Heart right ventricle (tissue), 16 donors: Measurements from ENCODE around the gene CSMD2. TPM values are rescaled to one million over a fixed set of nuclear protein-coding genes. Genes with fewer than 3 reads are reported as not detected.
A peak's percentile ranks its signal among the peaks of the same experiment; 100 is the strongest.

Experiments used
- ATAC-seq, 8 donors: fragments of 200-7000 bp; cut with Tn5 transposase; one replicate each; pipeline ENCODE4 v1.9.1; 2020; ENCODE audit warnings: mild to moderate bottlenecking in 8 of 8, moderate library complexity in 8 of 8, moderate number of reproducible peaks in 1 of 8
- DNase-seq, 2 donors: peaks; one replicate each; pipeline ENCODE4 v3.0.0-alpha.2; 2020
- H3K27ac ChIP-seq, 10 donors: fragments of 200-600 bp; sonication (generic) in 2 of 10; one replicate each; pipeline versions ENCODE4 v1.5.0 to v1.8.0; 2020 to 2022; ENCODE audit warnings: mild to moderate bottlenecking in 3 of 10
- H3K27me3 ChIP-seq, 7 donors: fragments of 200-600 bp; one replicate each; pipeline ENCODE4 v1.8.0; 2021 to 2022; ENCODE audit warnings: mild to moderate bottlenecking in 2 of 7
- H3K36me3 ChIP-seq, 9 donors: fragments of 200-600 bp; sonication (generic) in 1 of 9; one replicate each; pipeline versions ENCODE4 v1.5.0 to v1.8.0; 2020 to 2022; ENCODE audit warnings: mild to moderate bottlenecking in 2 of 9
- H3K4me1 ChIP-seq, 9 donors: fragments of 200-600 bp; sonication (generic) in 1 of 9; one replicate each; pipeline versions ENCODE4 v1.5.0 to v1.8.0; 2020 to 2022; ENCODE audit warnings: mild to moderate bottlenecking in 4 of 9
- H3K4me3 ChIP-seq, 10 donors: fragments of 200-600 bp; sonication (generic) in 2 of 10; one replicate each; pipeline versions ENCODE4 v1.5.0 to v1.8.0; 2020 to 2022; ENCODE audit warnings: mild to moderate bottlenecking in 7 of 10, moderate library complexity in 2 of 10
- H3K9me3 ChIP-seq, 11 donors: fragments of 200-600 bp in 10 of 11; sonication (generic) in 2 of 11; one replicate each; pipeline versions ENCODE4 v1.5.0 to v1.8.0; 2013 to 2022; ENCODE audit warnings: mild to moderate bottlenecking in 2 of 11, control low read depth in 1 of 11, moderate library complexity in 1 of 11
- CTCF ChIP-seq, 9 donors: fragments of 200-600 bp; sonication (generic) in 2 of 9; IDR thresholded peaks; one replicate each; pipeline versions ENCODE4 v1.5.0 to v1.8.0; 2021 to 2022; ENCODE audit warnings: antibody characterized with exemption in 9 of 9, mild to moderate bottlenecking in 5 of 9, moderate library complexity in 1 of 9
- WGBS, 2 donors: extraction: QIAGEN DNeasy Blood & Tissue Kit; methylation state at CpG; one replicate each; pipeline ENCODE4 v1.1.7; 2013; ENCODE audit warnings: inconsistent platforms in 1 of 2; 5-methylcytosine and 5-hydroxymethylcytosine counted together
- intact Hi-C, 10 donors: fragments of 100-400 bp; cut with DNase I; formaldehyde crosslinking; loops; one replicate each; pipeline versions ENCODE4 v1.11.1 to v1.14.2; 2022
- polyA plus RNA-seq, 2 donors: library from polyadenylated mRNA; stranded (reverse); fragments of 200-250 nt; gene quantifications; one replicate each; pipeline ENCODE4 v1.2.3, GENCODE V29; 2013
- total RNA-seq, 10 donors: library from RNA; stranded (reverse); fragmentation: NEBNext Ultra II Directional in 3 of 10; extraction: Animal tissue kit (Norgen Biotek cat#: 25700) in 3 of 10; gene quantifications; one replicate each; pipeline versions ENCODE4 v1.2.1 to v1.2.4, GENCODE V29; 2021 to 2023
- donor health status: Arrhythmogenic right ventricular cardiomyopathy.
- donor health status: ischemic (EF 13 %, LVEDD 7.1; RV severe dilation, severe dysfunction).
- donor health status: healthy with polysubstance abuse.
- donor health status: DM: no; HTN: yes; CAD: no.
- donor health status: DM: no; HTN: no; CAD: no.
- donor health status: ischemic (EF 25% LVEDD 6.9; RV normal size, moderate dysfunction).
- donor health status: ischemic (EF 25% LVEDD 5.7; RV mildly dilated, moderate dysfunction).
- donor health status: healthy.
- donor health status: DM: yes; HTN: yes; CAD: no.
- donor health status: Ischemic cardiomyopathy.
- donor health status: ischemic (EF 35%, LVEDD 5.7; RV mildly dilated, moderate dysfunction).
- donor health status: nonischemic (EF 11% LVEDD 7.7; RV severe dilation, severe dysfunction).
- donor health status: DM: yes; HTN: yes; CAD: no.
- donor health status: PGD.
- donor health status: ischemic (EF 29% LVEDD 5.4; RV normal size, mild dysfunction).
- donor health status: nonischemic (EF 23%, LVEDD 6.1; RV moderate dilation, normal function).

CSMD2 gene
- total and polyA plus RNA-seq, 12 donors = 0.04 to 0.97 (median 0.14) TPM; not detected in 1

GRCh38 chr1:33610864-33611455 lies 554.1 kb downstream of the CSMD2 start:
- H3K9me3 ChIP-seq = no peaks in the 10 kb centered on the region
- H3K4me1 ChIP-seq = peaks cover 0 to 34% (median 8%) of the 10 kb centered on the region in 9 donors
- ATAC-seq (peak in 1 of 8 donors; percentile 6), DNase-seq (no peak)
- no peak overlapping the region for H3K4me3 ChIP-seq
- H3K36me3 ChIP-seq = no peaks in the 10 kb centered on the region
- H3K27ac ChIP-seq = peak overlapping the region in 1 of 10 donors; percentile 44
- WGBS, 2 donors = 62 to 69% methylated on average over 14 of the region's 14 CpGs
- TF ChIP-seq CTCF (IDR thresholded peaks at IDR 0.05) = no peak
- peaks cover 0 to 12% (median 4%) of the 10 kb centered on the region in 7 donors for H3K27me3 ChIP-seq
- intact Hi-C loops = loop anchor here (2.0 to 10.0 kb wide), 18 partner anchors 39 to 516 kb away; partner anchors contain the start of gene ZSCAN20 (in 9 of the 10)

GRCh38 chr1:33610391-33610790 lies 554.6 kb downstream of the CSMD2 start:
- Histone ChIP-seq H3K9me3 (no peaks in the 10 kb centered on the region), H3K36me3 (no peaks in the 10 kb centered on the region), H3K27me3 (peaks cover 0 to 12% (median 0%) of the 10 kb centered on the region in 7 donors), H3K4me3 (no peak overlapping the region), H3K27ac (peak overlapping the region in 1 of 10 donors; percentile 44), H3K4me1 (peaks cover 0 to 39% (median 8%) of the 10 kb centered on the region in 9 donors)
- TF ChIP-seq CTCF (IDR thresholded peaks at IDR 0.05) = no peak
- 59 to 68% methylated on average over 3 of the region's 3 CpGs for WGBS, 2 donors
- intact Hi-C loops = loop anchor here (2.0 to 10.0 kb wide), 18 partner anchors 38 to 516 kb away; partner anchors contain the start of gene ZSCAN20 (in 9 of the 10)
- ATAC-seq (peak in 2 of 8 donors; percentile 5 to 14), DNase-seq (no peak)

GRCh38 chr1:33609739-33610138 lies 555.3 kb downstream of the CSMD2 start:
- Histone ChIP-seq H3K9me3 (no peaks in the 10 kb centered on the region), H3K4me3 (no peak overlapping the region), H3K27me3 (peaks cover 0 to 12% (median 0%) of the 10 kb centered on the region in 7 donors), H3K27ac (no peak overlapping the region), H3K4me1 (peaks cover 0 to 46% (median 13%) of the 10 kb centered on the region in 9 donors), H3K36me3 (no peaks in the 10 kb centered on the region)
- 94 to 98% methylated on average over 5 of the region's 5 CpGs for WGBS, 2 donors
- intact Hi-C loops = loop anchor here (2.0 to 10.0 kb wide), 18 partner anchors 37 to 515 kb away; partner anchors contain the start of gene ZSCAN20 (in 9 of the 10)
- TF ChIP-seq CTCF (IDR thresholded peaks at IDR 0.05) = no peak
- DNase-seq = no peak
- no peak for ATAC-seq

- Histone ChIP-seq H3K36me3 (no peaks in the 10 kb centered on the region), H3K4me3 (no peak overlapping the region), H3K4me1 (peaks cover 0 to 51% (median 13%) of the 10 kb centered on the region in 9 donors), H3K27me3 (peaks cover 0 to 9% (median 0%) of the 10 kb centered on the region in 7 donors), H3K27ac (no peak overlapping the region), H3K9me3 (no peaks in the 10 kb centered on the region)
- WGBS, 2 donors = 91 to 94% methylated on average over 9 of the region's 9 CpGs
- ATAC-seq (no peak), DNase-seq (no peak)
- intact Hi-C loops = loop anchor here in 1 of 10 donors (5.0 kb wide), 1 partner anchor 37 kb away; no protein-coding TSS in a partner anchor
- no peak for TF ChIP-seq CTCF (IDR thresholded peaks at IDR 0.05)
Observed at GRCh38 chr1:33608825-33609400, 556.1 kb downstream of the CSMD2 start.
